BE2C (cell line): ENCODE measurements around the gene GNB1.

Source experiments
- DNase-seq: peaks from one replicate; pipeline ENCODE4 v3.0.0-alpha.2; 2020
- H3K27me3 ChIP-seq: fragments of 250-450 bp; sonication (Bioruptor Pico); 2 replicates; pipeline ENCODE4 v1.5.1; 2020; ENCODE audit warnings: mild to moderate bottlenecking
- H3K36me3 ChIP-seq: fragments of 250-450 bp; sonication (Bioruptor Pico); 2 replicates; pipeline ENCODE4 v1.5.1; 2020; ENCODE audit warnings: mild to moderate bottlenecking
- H3K4me1 ChIP-seq: fragments of 250-450 bp; sonication (Bioruptor Pico); 2 replicates; pipeline ENCODE4 v1.5.1; 2020
- H3K4me3 ChIP-seq: 2 replicates; pipeline ENCODE4 v1.5.1; 2011; ENCODE audit warnings: low read depth, low read length
- H3K9me3 ChIP-seq: fragments of 250-450 bp; sonication (Bioruptor Pico); 2 replicates; pipeline ENCODE4 v1.5.1; 2020
- CTCF ChIP-seq: IDR thresholded peaks from 2 replicates; pipeline ENCODE4 v1.5.1; 2012; ENCODE audit warnings: mild to moderate bottlenecking, low read depth, low read length

GNB1 gene

GRCh38 chr1:1899266-1899966 lies 8.5 kb upstream of the GNB1 start:
- Histone ChIP-seq H3K36me3 (no peaks in the 10 kb centered on the region), H3K9me3 (no peaks in the 10 kb centered on the region), H3K27me3 (no peaks in the 10 kb centered on the region), H3K4me1 (no peaks in the 10 kb centered on the region; the same call in 1 of the 2 replicates), H3K4me3 (no peak overlapping the region)
- no peak for TF ChIP-seq CTCF
- DNase-seq, result no peak

GRCh38 chr1:1898246-1898933 lies 7.5 kb upstream of the GNB1 start:
- H3K4me1 ChIP-seq, result no peaks in the 10 kb centered on the region; the same call in 1 of the 2 replicates
- H3K9me3 ChIP-seq, result no peaks in the 10 kb centered on the region
- no peaks in the 10 kb centered on the region for H3K36me3 ChIP-seq
- H3K4me3 ChIP-seq, result no peak overlapping the region
- no peaks in the 10 kb centered on the region for H3K27me3 ChIP-seq
- no peak for TF ChIP-seq CTCF
- no peak for DNase-seq

- DNase-seq, result no peak
- Histone ChIP-seq H3K9me3 (no peaks in the 10 kb centered on the region), H3K36me3 (no peaks in the 10 kb centered on the region), H3K4me3 (no peak overlapping the region), H3K4me1 (peaks cover 3% of the 10 kb centered on the region; the same call in 1 of the 2 replicates), H3K27me3 (no peaks in the 10 kb centered on the region)
- TF ChIP-seq CTCF, result no peak
Measured at GRCh38 chr1:1895456-1896336, 4.8 kb upstream of the GNB1 start.

- H3K9me3 ChIP-seq, result no peaks in the 10 kb centered on the region
- H3K27me3 ChIP-seq, result no peaks in the 10 kb centered on the region
- H3K4me1 ChIP-seq, result peaks cover 3% of the 10 kb centered on the region; the same call in 1 of the 2 replicates
- TF ChIP-seq CTCF, result no peak
- no peak overlapping the region for H3K4me3 ChIP-seq
- no peak for DNase-seq
- H3K36me3 ChIP-seq, result peaks cover 1% of the 10 kb centered on the region
Measured at GRCh38 chr1:1895060-1895418, 4.2 kb upstream of the GNB1 start.

GRCh38 chr1:1894354-1895059 lies 3.6 kb upstream of the GNB1 start:
- DNase-seq, result no peak
- Histone ChIP-seq H3K4me1 (peaks cover 3% of the 10 kb centered on the region; the same call in 1 of the 2 replicates), H3K9me3 (no peaks in the 10 kb centered on the region), H3K27me3 (no peaks in the 10 kb centered on the region), H3K36me3 (peaks cover 4% of the 10 kb centered on the region), H3K4me3 (no peak overlapping the region)
- no peak for TF ChIP-seq CTCF
